Measurements from ENCODE around the gene SMTN.

The SMTN gene

GRCh38 chr22:31130873-31131272 lies 49.8 kb downstream of the SMTN start:
- no peak for DNase-seq

DNA sequence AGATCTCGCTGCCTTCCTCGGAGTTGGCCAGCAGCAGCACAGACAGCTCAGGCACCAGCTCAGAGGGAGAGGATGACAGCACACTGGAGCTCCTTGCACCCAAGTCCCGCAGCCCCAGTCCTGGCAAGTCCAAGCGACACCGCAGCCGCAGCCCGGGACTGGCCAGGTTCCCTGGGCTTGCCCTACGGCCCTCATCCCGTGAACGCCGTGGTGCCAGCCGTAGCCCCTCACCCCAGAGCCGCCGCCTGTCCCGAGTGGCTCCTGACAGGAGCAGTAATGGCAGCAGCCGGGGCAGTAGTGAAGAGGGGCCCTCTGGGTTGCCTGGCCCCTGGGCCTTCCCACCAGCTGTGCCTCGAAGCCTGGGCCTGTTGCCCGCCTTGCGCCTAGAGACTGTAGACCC lies 52.8 kb downstream of the SMTN start:
- DNase-seq = no peak

- no peak for DNase-seq
These were observed 53.6 kb downstream of the SMTN start for GRCh38 chr22:31134688-31135087.

GRCh38 chr22:31135706-31136105 lies 54.6 kb downstream of the SMTN start:
- no peak for DNase-seq

DNA sequence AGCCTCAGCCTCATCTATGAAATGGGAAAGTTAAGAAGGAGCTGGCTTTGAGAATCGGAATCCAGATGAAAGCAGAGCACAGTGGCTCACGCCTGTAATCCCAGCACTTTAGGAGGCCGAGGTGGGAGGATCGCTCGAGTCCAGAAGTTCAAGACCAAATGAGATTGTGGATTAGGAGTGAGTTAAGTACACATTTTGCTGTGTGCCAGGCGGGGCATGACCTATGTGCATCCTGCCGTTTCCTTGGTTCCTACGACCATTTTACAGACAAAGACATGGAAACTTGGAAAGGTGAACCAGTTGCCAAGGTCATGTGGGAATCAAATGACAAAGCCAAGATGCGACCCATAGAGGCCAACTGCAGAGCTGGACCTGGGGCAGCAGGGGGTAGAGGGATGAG lies 55.0 kb downstream of the SMTN start:
- DNase-seq = no peak

GRCh38 chr22:31136711-31137110 lies 55.6 kb downstream of the SMTN start:
- DNase-seq = no peak

- no peak for DNase-seq
These were observed 56.6 kb downstream of the SMTN start for GRCh38 chr22:31137721-31138120.

DNA sequence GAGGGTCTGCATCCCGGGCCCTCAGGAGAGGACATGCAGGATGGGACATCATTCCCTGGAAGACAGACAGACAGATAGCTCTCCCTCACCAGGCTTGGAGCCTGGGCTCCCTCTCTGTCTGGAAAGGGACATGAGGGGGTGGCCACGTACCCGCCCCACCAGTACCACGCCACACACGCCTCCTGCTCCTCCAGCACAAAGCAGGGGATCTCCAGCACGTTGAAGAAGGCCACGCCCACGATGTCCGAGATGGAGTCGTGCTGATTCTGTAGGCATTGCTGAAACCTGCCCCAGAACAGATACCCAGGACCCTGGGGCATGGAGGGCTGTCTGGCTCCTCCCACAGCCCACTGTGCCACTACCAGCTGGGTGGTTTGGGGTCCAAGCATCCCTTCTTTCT lies 57.0 kb downstream of the SMTN start:
- DNase-seq = no peak

DNA sequence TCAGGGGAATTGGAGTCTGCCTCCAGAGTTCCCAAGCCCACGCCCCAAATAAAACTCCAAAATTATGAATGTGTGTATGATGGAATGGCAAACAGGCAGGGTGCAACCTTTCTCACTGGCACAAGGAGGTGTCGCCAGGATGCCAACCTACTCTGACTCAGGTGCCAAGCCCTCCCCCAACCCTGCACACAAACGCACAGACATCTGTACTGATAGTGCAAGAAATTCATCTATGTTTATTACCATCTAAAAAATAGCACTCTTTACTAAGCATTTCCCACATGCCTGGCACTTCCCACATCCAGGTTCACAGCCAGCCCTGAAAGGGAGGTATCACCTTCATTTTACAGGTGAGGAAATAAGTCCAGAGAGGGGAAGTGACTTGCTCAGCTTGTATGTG lies 57.9 kb downstream of the SMTN start:
- DNase-seq = no peak

GRCh38 chr22:31139866-31140716 lies 59.0 kb downstream of the SMTN start, which contains the start of gene PLA2G3:
Gene PLA2G3, minus strand, starts transcription at chr22:31140508. Its CDS starts 154 bp downstream, at chr22:31140354.
- no peak for DNase-seq

- no peak for DNase-seq
These were observed 59.6 kb downstream of the SMTN start for GRCh38 chr22:31140746-31141145.

GRCh38 chr22:31141551-31141950 lies 60.4 kb downstream of the SMTN start:
- no peak for DNase-seq

DNA sequence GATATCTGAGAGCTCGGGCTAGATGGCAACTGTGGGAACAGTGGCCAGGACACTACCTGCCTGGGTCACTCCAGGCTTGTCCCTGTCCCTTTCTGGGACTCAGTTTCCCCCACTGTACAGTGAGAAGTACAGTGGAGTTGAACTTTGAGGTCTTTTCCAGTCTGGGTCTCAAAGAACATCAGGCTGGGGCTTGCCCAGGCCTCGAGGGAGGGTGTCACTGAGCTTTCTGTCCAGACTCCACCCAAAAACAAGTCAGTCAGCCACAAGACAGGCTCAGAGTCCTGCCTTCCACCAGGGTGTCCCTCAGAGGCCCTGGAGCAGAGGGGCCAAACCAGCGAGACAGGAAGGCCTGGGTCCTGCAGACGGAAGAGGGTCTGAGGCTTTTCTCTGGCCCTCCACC lies 61.2 kb downstream of the SMTN start:
- no peak for DNase-seq

DNA sequence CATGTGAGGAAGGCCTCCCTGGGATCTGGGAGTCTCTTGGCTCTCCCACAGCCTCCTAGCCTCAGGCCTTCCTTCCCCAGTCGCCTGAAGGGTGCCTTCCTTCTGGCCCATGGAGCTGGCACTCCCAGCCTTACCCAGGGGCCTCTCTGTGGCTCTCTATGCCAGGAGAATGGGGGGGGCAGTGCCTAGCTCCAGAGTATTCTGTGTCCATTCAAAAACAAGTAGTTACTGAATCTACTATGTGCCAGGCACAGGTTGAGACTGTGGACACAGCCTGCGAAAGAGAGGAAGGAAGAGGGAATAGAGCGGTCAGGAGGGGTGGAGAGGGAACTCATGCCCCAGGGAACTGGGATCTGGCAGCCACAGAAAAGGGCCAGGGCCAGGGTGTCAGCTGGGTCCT lies 61.9 kb downstream of the SMTN start:
- no peak for DNase-seq

- no peak for DNase-seq
These were observed 62.4 kb downstream of the SMTN start for GRCh38 chr22:31143537-31143936.

DNA sequence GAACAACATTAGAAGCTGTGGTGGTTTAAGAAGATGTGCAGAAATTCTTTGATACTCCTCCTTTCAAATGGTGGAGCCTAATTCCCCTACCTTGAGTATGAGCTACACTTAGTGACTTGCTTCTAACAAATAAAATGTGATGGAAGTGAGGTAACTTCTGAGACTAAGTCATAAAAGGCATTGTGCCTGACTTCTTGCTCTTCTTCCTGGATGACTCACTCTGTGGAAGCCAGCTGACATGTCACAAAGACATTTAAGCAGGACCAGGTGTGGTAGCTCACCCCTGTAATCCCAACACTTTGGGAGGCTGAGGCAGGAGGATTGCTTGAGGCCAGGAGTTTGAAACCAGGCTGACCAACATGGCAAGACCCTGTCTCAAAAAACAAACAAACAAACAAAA lies 63.1 kb downstream of the SMTN start:
- no peak for DNase-seq

GRCh38 chr22:31148488-31148887 lies 67.4 kb downstream of the SMTN start:
- no peak for DNase-seq

DNA sequence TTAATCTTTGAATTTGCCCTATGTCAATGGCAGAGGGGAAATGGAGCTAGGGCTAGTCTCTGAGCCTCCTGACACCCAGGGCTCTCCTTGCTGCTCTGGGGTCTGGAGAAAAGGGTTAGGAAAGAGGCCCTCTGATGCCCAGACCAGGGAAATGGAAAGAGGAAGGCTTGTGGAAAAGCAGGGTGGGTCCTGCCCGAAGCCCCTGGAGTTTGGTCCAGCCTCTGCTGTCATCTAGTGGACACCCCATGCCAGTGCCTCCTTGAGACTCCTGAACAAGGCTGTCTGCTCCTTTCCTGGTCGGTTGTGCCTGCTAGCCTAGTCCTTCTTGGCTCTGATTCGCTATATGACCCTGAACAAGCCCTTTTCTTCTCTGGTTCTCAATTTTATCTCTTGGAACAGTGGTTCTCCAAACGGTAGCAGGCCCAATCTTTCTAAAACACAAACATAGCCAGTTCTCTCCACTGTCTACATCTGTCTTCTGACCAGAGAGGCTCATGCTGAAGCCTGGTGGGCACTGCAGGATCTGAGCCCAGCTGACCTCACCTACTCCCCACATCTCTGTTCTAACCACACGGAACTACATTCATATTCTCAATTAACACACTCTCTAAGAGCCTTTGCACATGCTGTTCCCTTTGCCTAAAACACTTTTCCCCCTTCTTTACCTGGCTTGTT lies 68.0 kb downstream of the SMTN start:
- peak; percentile 64 for DNase-seq

DNA sequence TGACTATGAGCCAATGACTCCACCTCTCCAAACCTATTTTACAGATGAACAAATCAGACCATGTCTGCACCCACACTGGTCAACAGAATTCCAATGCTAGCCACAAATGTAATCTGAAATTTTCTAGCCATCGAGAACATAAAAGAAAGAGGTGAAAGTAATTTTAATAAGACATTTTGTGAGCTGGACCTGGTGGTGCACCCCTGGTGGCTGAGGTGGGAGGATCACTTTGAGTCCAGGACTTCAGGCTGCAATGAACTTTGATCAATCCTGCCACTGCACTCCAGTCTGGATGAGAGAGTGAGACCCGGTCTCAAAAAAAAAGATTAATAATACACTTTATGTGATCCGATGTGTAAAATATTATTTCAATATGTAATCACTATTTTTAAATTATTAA lies 69.5 kb downstream of the SMTN start:
- DNase-seq = no peak

GRCh38 chr22:31151872-31152271 lies 70.8 kb downstream of the SMTN start:
- no peak for DNase-seq

DNA sequence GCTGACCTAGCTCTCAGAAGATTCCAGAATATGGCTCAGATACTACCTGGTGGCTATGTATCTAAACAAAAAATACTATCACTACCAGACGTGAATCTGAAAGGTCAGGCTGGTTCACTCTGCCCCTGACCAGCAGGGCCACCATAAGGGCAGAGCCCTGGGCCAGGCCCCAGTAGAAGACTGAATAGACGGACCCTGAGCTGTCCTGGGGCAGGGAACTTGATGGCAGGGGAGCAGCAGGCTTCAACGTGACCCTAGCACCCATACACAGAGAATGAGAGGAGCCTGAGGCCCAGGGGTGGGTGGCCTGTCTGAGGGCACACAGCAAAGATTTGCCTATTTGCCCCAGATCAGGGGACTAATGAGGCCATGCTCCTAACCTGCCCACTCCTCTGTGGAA lies 72.2 kb downstream of the SMTN start:
- DNase-seq = no peak
